Prostate gland (tissue), 2 donors: ENCODE results near the gene LCP2.

Source experiments
- POLR2A ChIP-seq: fragments of 450-650 bp; IDR thresholded peaks from one replicate; pipeline ENCODE4 v1.6.1; 2016; ENCODE audit warnings: antibody characterized with exemption, mild to moderate bottlenecking
- POLR2AphosphoS5 ChIP-seq: sonication (generic); formaldehyde crosslinking; IDR thresholded peaks from one replicate; pipeline ENCODE4 v1.6.1; 2017; ENCODE audit warnings: antibody characterized with exemption
- TF ChIP-seq, protein P1 (sequence below), 4 experiments: fragments of 200-600 bp in 2 of 4; fragments of 450-650 bp in 2 of 4; sonication (generic) in 2 of 4; IDR thresholded peaks; 1 replicate in 3 of 4; 2 replicates in 1 of 4; pipeline ENCODE4 v1.5.1; 2016 to 2019; ENCODE audit warnings: antibody characterized with exemption in 4 of 4, mild to moderate bottlenecking in 2 of 4, moderate library complexity in 2 of 4

DNA sequence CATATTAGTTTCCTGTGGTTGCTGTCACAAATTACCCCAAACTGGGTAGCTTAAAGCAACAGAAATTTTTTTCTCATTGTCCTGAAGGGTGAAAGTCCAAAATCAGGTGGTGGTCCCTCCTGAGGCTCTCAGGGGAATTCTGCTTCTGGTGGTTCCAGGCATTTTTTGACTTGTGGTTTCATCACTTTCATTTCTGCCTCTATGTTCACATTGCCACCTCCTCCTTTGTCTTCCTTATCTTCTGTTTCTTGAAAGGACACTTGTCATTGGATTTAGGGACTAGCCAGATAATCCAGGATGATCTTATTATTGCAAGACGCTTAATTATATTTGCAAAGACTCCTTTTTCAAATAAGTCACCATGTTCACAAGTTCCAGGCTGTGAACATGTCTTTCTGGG lies 48.4 kb upstream of the LCP2 start:
- TF ChIP-seq, protein P1, sequence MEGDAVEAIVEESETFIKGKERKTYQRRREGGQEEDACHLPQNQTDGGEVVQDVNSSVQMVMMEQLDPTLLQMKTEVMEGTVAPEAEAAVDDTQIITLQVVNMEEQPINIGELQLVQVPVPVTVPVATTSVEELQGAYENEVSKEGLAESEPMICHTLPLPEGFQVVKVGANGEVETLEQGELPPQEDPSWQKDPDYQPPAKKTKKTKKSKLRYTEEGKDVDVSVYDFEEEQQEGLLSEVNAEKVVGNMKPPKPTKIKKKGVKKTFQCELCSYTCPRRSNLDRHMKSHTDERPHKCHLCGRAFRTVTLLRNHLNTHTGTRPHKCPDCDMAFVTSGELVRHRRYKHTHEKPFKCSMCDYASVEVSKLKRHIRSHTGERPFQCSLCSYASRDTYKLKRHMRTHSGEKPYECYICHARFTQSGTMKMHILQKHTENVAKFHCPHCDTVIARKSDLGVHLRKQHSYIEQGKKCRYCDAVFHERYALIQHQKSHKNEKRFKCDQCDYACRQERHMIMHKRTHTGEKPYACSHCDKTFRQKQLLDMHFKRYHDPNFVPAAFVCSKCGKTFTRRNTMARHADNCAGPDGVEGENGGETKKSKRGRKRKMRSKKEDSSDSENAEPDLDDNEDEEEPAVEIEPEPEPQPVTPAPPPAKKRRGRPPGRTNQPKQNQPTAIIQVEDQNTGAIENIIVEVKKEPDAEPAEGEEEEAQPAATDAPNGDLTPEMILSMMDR (IDR thresholded peaks at IDR 0.05): no peak
- TF ChIP-seq POLR2A (no peak), POLR2AphosphoS5 (no peak)
